GM19463 (cell line): ENCODE results near the gene RIMS3.
"Not testable (repeated sequence)": the region's sequence is repeated elsewhere in the genome, so short reads cannot be mapped to it uniquely, and the experiment has no call there.

ENCODE experiments used
- ATAC-seq: cut with Tn5 transposase; IDR thresholded peaks from one replicate; pipeline ENCODE4 v1.9.1; 2021; ENCODE audit warnings: mild to moderate bottlenecking, moderate library complexity; ENCODE audit not compliant: unreplicated experiment

Gene RIMS3

DNA sequence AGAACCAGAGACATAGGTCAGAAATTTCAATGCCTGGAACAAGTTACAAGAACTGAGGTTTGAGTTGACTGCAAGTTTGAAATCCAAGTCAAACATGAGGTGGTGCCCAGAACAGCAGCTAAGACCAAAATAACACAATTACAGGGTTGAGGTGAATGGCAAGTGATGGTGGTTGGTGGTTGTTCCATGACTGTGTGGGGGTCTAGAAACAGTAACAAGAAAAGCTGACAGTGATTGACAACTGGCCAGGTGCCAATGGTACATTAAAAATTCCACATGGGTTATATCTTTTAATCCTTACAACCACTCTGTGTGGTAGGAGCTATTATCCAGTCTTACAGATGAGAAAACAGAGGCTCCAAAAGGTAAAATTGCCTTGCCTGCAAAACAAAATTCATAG lies 32.0 kb downstream of the RIMS3 start:
- ATAC-seq: no peak

DNA sequence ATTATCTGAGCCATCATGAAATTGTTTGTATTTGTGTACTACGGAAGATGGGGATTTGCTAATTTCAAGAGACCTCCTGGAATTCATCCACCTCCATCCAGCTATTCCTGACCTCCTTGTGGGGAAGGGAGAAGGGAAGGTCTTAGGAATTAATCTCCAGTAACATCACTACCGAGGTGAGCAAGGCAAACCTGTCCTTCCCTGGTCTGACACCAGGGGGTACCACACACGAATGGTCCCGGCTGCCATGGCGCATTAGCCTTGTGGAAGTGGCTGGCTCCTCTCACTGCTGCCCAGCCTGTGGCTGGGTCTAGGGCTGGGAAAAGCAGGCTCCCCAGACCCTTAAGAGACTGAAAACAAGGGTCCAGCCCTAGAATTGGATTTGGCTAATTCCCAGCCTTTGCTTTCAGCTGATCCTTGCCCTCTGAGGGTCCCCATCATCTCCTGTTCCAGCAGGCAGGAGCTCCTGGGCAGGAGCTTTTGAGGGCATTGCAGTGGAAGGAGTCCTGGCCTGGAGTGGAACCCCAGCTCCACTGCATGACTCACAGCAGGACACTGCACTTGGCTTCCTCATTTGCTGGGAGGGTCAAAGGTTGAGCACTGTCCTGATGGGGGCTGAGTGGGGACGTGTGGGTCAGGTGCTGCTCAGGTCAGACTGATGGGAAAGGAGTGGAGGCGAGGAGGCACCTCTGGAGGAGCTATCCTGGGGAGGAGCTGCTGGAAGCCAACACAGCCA lies 34.8 kb downstream of the RIMS3 start:
- no peak for ATAC-seq

DNA sequence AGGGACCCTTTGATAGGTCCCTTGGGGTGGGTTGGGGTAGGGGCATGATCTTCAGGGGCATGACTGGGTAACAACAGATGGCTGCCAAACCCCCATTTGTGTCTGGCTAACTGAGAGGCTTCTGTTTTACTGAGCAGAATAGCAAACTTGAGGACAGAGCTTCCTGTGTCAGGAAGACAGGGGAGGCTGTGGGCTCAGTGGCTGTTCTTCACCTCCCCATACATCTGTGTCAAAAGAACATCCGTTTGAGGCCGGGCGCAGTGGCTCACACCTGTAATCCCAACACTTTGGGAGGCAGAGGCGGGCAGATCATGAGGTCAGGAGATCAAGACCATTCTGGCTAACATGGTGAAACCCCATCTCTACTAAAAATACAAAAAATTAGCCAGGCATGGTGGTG lies 35.9 kb downstream of the RIMS3 start:
- not testable (repeated sequence) for ATAC-seq

DNA sequence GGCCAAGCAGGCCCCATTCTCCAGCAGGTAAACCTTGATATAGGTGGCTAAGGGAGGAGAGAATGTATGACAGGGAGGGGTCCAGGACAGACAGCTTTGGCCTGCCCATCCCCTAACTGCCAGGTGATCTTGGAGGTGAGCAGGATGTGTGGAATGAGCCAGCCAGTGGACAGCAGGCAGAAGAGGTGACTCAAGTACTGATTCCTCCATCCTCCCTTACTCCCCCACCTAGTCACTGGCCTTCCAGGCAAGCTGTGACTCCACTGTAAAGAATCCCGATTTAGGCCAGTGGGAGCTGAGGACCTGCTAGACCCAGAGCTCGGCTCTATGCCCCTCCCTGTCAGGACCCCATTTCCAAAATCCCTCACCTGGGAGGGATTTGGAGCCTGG lies 36.6 kb downstream of the RIMS3 start:
- no peak for ATAC-seq

DNA sequence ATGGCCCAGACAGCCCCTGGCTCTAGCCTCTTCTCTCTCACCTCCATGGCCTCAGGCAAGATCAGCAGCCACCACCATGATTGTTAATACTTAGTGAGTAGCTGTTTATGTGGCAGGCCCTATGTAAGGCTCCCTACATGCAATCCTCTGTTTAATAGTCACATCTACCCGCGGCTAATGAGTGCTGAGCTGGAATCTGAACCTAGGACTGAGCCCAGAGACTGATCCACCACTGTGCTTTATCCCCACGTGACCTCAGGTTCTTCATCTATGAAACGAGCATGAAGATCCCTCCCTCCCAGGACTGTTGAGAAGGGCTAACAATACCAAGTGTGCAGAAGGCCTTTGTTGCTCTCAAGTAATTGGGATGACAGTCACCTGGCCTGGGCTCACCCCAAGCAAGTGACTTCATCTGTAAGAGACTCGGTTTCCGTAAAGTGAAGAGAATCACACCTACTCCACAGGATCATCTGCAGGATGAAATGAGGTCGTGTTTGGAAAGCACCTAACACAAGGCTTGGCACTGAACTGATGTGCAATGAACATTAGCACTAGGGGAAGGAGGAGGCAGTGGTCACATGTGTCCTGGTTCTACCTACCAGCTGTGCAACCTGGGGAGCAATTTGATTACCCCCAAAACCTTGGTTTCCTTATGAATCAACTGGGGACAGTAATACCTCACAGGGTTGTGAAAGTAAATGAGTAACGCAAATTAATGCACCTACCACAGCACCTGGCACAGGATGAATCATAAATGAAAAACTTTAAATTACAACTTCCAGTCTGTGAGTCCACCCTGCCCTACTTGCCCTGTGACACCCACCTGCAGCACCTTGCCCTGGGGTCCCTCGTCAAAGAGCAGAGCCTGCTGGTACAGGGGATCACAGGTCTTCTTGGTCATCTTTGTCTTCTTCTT lies 37.2 kb downstream of the RIMS3 start:
- peak; percentile 78 for ATAC-seq

DNA sequence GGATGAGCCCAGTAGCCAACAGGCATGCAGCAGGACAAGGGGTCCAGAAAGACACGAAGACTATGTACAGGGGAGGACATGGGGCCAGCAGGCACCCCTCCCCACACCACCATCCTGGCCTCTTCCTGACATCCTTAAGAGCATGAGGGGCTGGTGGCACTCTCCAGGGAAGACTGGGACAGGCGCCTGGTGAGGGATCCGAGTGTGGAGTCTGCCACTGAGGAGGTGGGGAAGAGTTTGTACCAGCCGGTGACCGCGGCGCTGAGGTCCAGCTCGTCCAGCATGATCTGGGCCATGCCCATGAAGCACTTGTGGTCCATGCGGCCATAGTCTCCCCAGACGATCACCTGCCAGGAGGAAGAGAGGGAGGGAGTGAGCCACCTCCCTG lies 39.1 kb downstream of the RIMS3 start:
- no peak for ATAC-seq

DNA sequence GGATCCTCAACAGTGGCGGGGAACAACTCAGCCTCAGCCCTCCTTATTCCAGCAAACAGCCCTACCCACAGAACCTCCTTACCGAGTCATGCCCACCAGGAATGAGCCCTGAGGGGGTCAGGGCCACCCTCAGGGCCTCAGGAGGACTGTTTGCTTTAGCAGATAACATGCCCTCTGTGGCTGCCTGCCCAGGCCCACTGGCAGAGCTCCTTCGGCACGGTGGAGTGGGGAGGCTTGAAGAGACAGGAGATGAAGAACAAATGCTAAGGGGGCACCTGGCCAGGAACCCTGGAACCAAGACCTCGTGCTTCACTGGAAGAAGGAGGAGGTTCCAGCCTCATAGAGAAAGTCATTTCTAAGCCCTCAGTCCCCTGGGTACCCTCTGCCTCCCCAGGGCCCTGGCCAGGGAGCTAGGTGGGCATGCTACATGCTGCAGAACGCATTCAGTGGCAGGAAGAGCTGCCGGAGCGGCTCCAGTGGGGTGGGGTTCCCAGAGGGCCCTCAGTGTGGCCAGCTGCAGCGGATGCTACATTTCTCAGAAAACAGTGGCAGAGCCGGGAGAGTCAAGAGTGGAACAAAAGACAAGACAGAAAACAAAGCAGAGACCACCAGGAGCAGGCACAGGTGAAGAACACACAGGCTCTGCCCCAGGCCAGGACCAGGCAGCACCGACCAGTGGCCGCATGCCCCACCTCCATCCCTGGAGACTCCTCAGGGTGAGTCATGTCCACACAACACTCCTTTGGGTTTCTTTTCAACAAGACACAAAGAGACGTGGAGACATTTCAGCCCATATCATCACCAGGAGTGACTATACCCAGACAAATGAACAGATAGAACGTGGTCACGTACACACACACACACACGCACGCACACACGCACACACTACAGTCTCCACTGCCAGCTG lies 39.8 kb downstream of the RIMS3 start:
- no peak for ATAC-seq

DNA sequence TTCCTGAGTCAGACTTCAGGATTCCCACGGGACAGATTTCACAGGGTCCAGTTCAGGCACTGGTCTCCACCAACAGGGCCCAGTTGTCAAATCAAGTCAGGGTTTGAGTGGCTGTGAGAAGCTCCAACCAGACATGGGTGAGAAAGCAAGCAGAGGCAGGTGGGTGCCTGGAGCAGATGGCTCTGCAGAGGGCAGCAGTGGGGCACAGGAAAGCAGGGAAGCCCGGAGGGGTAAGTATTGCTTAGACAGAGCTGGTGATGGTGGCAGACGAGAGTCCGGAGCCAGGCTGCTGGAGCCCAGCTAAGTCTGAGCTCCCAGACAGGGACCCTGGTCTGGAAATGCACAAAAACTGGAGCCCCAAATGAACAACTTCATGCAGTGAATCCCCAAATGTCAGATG lies 40.4 kb downstream of the RIMS3 start:
- ATAC-seq: no peak

DNA sequence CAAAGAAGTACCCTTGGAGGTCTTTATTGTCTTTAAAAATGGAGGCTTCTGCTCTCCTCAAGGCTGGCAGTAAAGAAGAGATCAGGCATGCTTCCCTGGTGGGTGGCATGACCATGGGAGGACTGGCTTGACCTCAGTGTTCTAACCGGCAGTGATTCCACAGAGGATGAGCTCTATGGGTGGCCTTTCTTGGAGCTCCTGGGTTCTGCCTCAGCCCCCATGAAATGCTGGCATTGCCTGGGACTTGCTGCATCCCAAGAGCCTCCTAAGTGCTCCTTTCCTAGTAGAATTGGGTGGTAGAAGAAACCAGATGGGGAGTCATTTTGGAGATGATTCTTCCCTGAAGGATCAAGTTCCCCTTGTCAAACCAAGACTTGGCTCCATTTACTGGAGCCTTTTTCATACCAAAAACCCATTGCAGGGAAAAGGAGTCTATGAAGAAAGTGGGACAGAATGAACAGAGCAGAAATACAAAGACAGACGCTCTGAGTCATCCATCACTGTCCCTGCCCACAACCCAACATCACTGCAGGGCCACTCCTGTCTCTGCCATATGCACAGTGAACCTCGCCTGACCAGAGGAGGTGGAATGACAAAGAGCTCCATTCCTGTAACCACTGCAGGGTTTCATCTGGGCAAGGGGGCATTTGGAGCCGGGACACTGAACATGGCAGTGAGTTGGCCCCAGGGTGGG lies 42.4 kb downstream of the RIMS3 start:
- ATAC-seq: no peak

DNA sequence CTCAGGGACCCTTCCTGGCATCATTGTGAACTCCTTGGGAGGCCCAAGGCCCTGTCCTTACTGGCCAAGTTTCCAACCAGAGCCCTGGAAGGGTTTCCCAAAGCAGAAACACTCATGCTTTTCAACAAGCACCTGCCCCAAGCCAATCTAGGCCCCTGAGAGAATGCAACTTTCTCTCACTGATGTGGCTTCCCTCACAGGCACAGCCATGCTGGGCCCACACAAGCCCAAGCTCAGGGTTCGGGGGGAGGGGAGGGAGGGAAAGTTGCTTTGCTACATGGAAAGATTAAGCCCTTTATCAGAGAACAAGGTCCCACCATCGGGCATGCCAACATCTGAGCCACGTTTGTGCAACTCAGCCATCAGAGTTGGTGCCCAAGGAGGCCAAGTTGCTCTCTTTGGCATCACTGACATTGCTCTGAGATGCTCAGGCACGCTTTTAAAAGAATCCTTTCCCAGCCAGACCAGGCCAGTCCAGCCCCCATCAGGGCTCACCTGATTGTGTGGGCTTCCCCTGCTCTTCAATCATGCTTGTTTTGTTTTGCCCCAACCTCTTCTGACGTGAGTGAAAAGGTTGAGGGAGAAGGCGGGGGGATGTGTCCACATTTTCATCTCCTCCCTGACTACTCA lies 43.5 kb downstream of the RIMS3 start:
- no peak for ATAC-seq

DNA sequence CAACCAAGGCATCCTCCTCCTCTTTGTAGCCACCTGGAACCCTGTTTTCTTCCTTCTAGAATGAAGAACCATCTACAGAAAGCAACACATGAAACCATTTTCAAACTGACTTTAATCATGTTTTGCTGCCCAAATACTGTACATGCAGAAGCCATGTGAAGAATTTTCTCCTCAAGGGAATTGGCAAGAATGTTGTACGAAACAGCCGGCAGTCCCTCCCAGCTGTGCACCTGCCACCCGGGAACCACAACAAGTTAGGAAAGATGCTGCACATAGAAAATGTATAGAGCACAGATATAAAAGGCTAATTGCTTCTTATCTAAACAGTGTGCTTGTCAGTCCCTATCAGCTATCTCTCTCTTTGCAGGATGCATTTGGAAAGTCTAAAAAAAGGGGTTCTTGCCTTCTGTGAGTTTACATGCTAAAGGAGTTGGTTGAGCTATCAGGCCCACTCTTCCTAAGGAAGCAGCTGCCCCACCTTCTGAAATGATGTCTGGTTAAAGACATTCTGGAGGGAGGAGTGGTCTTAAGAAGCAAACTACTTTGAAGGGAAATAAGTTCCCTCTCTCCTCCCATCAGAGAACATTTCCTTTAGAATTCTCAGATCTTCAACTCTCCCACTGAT lies 44.8 kb downstream of the RIMS3 start:
- no peak for ATAC-seq

DNA sequence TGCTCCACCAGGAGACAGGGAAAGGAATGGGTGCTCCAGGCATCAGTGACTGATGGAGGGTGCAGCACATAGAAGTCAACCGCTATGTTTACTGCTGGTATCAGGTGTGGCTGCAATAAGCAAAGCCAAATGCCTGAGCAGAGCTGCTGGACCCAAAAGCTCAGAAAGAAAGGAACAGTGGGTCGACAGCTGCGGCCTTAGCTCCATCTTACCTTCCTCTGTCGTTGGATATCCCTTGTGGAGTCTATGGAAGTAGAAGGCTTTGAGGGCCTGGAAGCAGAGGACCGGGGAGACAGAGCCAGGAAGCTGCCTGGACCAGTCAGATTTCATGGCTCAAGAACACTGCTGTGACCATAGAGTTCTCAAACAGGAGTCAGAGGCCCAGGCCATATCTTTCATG lies 45.3 kb downstream of the RIMS3 start:
- no peak for ATAC-seq

DNA sequence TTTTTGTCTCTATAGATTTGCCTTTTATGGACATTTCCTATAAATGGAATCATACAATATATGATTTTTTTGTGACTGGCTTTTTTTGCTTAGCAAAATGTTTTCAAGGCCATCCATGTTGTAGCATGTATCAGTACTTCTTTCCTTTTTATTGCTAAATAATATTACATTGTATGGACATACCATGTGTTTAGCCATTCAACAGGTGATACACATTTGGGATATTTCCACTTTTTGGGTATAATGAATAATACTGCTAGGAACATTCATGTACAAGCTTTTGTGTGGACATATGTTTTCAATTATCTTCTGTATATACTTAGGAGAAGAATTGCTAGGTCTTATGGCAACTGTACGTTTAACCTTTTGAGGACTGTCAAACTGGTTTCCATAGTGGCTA lies 47.4 kb downstream of the RIMS3 start:
- no peak for ATAC-seq

DNA sequence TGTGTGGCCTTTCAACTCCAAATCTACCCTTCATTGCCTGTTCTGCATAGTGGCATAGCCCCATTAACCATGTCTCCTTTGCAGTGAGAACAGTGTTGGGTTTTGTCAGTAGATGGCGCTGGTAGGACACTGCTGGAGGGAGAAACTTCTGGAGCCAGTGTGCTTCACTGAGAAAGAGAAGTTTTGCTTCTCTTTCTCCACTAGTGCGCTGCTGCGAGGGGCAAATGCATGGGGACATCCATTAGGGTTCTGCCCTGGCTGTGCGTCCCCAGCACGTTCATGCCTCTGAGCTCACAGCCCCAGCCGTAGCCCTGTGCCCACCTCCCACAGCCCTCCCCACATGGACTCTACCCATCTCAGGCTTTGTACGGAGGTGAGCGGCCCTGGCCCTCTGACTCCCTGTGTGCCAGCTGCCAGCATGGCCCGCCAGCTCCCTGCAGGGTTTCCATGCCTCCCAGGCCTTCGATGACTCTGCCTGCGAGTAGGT lies 53.1 kb downstream of the RIMS3 start:
- ATAC-seq: no peak

DNA sequence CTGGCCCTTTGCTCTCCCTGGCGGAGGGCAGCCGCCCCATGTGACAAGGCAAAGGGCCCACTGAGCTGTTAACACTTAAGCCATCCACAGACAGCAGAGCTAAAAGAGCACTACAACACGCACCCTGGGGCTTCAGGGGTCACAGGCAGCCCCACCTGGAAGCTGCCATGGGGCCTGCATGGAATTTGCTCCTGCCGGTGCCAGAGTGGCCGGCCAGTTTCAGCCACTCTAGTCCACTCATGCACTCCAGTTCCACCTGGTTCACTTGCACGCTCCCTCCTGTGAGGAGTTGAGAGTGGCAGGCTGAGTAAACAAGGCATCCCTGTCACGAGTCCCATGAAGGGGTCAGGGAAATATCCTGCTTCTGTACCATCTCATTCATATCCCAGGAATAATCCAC lies 55.3 kb downstream of the RIMS3 start:
- no peak for ATAC-seq

DNA sequence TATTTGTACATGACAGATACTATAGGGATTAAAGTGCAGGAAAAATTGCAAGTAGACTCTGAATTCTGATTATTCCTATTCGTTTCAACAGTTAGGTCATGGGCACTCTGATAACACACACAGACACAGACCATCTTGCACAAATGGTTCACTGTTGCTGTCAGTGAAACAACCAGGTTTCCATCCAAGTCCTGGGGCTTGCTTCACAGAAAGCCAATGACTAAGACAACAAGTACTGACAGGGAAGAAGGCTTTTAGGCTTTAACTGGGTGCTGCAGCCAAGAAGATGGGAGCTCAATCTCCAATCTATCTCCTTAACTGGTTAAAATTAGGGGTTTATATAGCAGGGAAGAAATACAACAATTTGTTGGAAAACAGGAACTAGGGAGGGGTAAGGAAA lies 57.6 kb downstream of the RIMS3 start:
- ATAC-seq: no peak

DNA sequence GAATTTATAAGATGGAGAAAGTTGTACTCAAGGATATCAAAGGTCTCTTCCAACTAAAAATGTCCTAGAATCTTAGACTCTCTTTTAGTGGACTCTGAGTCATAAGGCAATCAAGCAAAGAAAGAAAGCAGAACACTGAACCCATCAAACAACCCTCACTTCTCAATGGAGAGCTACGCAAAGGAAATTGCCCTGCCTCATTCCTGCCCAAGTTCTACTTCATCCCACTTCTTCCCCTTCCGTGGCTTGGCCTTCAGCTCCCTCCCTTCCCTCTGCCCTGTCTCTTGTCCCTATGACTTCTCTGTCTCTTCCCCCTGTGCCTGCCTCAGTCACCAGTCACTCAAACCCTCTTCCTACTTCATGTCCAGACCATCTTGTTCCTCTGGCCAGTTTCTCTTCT lies 58.5 kb downstream of the RIMS3 start:
- ATAC-seq: no peak

DNA sequence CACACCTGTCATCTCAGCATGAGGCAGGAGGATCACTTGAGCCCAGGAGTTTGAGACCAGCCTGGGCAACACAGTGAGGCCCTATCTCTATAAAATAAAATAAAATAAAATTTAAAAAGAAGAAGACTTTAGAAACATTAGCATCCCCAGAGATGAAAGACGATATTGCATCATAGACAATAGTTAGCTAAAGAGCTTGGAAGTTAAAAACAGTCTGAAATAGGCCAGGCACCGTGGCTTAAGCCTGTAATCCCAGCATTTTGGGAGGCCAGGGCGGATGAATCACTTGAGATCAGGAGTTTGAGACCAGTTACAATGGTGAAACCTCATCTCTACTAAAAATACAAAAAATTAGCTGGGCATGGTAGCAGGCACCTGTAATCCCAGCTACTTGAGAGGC lies 59.3 kb downstream of the RIMS3 start:
- ATAC-seq: no peak

DNA sequence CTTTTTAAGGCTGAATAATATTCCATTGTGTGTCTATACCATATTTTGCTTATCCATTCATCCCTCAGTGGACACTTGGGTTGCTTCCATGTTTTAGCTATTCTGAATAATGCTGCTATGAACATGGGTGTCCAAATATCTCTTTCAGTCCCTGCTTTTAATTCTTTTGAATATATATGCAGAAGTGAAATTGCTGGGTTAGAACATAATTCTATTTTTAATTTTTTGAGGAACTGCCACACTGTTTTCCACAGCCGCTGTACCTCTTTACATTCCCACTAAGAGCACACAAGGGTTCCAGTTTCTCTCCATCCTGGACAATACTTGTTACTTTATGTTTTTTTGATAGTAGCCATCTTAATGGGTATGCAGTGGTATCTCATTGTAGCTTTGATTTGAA lies 65.6 kb downstream of the RIMS3 start:
- ATAC-seq: no peak

DNA sequence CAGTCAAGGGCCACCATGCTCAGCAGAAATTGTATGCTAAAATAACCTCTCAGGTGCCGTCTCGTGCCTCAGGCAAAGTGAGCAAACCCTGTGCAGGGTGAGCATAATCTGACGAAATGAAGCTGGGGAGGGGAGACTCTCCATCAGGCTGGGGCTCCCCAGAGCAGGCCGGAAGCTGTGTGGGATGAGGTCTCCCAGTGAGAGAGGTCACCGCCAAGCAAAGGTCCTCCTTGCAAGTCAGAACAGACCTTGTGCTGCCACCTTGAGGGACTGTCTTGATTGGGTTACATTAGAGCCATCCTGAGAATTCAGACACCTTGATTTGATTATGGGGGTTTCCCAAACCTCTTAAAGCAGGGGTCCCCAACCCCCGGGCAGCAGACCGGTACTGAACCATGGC lies 69.9 kb downstream of the RIMS3 start:
- no peak for ATAC-seq
